BJ (cell line): ENCODE results near the gene HFE. TPM values are rescaled to one million over a fixed set of nuclear protein-coding genes. Genes with fewer than 3 reads are reported as not detected.
"Not testable (repeated sequence)": the region's sequence is repeated elsewhere in the genome, so short reads cannot be mapped to it uniquely, and the experiment has no call there.

Source experiments
- CTCF ChIA-PET: fragments of 350-600 bp; formaldehyde crosslinking; extraction: SDS; loops from one replicate; lab custom pipeline; 2021; ENCODE audit warnings: antibody characterized with exemption, inconsistent platforms; lab: Yijun Ruan, JAX
- POLR2A ChIA-PET: fragments of 300-600 bp; sonication (Branson Sonifier 250); formaldehyde crosslinking; extraction: SDS; loops from one replicate; lab custom pipeline; 2021; ENCODE audit warnings: antibody characterized with exemption; lab: Charles Lee
- DNase-seq: peaks from one replicate; pipeline ENCODE4 v3.0.0-alpha.2; 2011; ENCODE audit warnings: low read depth
- H3K27me3 ChIP-seq: 2 replicates; pipeline ENCODE4 v1.6.0; 2011; ENCODE audit warnings: low read length; ENCODE audit not compliant: control insufficient read depth, insufficient read depth
- H3K36me3 ChIP-seq: 2 replicates; pipeline ENCODE4 v1.5.1; 2011; ENCODE audit warnings: low read length; ENCODE audit not compliant: control insufficient read depth, insufficient read depth
- H3K4me3 ChIP-seq: 2 replicates; pipeline ENCODE4 v1.5.1; 2011; ENCODE audit warnings: low read depth, mild to moderate bottlenecking, control low read depth, low read length
- polyA plus RNA-seq: library from polyadenylated mRNA; depleted of rRNA; stranded (reverse); fragments of >200 nt; gene quantifications from 2 replicates; pipeline ENCODE4 v1.2.3, GENCODE V29; 2011
- TF ChIP-seq, protein P1 (sequence below): IDR thresholded peaks from 2 replicates; pipeline ENCODE4 v1.5.1; 2011; ENCODE audit warnings: low read depth, mild to moderate bottlenecking, control low read depth, inconsistent platforms, low read length, moderate library complexity; ENCODE audit not compliant: insufficient read depth

HFE gene
- polyA plus RNA-seq, 1 experiment: 24.3 TPM

DNA sequence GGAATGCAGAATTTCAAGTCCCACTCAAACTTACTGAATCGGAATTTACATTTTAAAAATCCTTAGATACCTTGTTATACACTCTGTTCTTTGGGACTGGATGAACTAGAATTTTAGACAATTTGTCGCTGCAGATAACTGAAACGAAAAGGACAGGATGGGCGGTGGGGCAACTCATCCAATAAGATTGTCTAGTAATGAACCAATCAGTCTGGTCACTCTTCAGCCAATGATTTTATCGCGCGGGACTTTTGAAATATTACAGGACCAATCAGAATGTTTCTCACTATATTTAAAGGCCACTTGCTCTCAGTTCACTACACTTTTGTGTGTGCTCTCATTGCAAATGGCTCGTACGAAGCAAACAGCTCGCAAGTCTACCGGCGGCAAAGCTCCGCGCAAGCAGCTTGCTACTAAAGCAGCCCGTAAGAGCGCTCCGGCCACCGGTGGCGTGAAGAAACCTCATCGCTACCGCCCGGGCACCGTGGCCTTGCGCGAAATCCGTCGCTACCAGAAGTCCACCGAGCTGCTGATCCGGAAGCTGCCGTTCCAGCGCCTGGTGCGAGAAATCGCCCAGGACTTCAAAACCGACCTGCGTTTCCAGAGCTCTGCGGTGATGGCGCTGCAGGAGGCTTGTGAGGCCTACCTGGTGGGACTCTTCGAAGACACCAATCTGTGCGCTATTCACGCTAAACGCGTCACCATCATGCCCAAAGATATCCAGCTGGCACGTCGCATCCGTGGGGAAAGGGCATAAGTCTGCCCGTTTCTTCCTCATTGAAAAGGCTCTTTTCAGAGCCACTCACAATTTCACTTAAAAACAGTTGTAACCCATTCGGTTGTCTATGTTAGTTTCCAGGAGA, 41.9 kb upstream of the HFE start:
- H3K27me3 ChIP-seq: no peaks in the 10 kb centered on the region
- CTCF ChIA-PET: interaction anchor here (1.4 to 2.8 kb wide), 5 partner anchors 19 to 53 kb away, joined by 3 to 9 read pairs (median 6); partner anchors contain the start of gene HFE
- POLR2A ChIA-PET: interaction anchor here (0.5 to 2.3 kb wide), 7 partner anchors 8 to 1087 kb away, joined by 3 to 21 read pairs (median 4); a partner anchor contains a TSS

DNA sequence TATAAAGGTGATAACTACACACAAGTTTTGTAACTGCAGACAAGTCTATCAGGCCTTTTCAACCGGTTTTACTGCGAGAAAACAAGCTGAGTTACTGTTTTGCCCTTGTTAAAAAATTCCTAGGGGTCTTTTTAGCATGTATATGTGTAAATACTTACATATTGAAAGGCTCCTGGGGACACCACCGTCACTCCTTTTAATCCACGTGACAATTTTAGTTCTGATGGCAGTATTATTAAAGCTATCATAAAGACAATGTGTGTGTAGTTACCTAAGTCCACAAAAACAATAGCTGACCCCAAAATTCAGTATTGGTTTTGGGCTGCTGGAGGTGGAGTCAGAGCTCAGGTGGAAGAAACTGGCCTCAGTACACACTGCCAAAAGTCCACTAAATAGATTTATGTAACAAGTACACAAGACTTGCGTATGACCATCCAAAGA, 41.3 kb upstream of the HFE start:
- ChIA-PET CTCF (interaction anchor here (0.6 to 2.8 kb wide), 5 partner anchors 18 to 52 kb away, joined by 3 to 9 read pairs (median 6); no protein-coding TSS in a partner anchor), POLR2A (interaction anchor here (0.5 to 1.1 kb wide), 6 partner anchors 8 to 1086 kb away, joined by 3 to 5 read pairs (median 4); a partner anchor contains a TSS)
- TF ChIP-seq, protein P1, sequence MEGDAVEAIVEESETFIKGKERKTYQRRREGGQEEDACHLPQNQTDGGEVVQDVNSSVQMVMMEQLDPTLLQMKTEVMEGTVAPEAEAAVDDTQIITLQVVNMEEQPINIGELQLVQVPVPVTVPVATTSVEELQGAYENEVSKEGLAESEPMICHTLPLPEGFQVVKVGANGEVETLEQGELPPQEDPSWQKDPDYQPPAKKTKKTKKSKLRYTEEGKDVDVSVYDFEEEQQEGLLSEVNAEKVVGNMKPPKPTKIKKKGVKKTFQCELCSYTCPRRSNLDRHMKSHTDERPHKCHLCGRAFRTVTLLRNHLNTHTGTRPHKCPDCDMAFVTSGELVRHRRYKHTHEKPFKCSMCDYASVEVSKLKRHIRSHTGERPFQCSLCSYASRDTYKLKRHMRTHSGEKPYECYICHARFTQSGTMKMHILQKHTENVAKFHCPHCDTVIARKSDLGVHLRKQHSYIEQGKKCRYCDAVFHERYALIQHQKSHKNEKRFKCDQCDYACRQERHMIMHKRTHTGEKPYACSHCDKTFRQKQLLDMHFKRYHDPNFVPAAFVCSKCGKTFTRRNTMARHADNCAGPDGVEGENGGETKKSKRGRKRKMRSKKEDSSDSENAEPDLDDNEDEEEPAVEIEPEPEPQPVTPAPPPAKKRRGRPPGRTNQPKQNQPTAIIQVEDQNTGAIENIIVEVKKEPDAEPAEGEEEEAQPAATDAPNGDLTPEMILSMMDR: no peak
- DNase-seq: no peak
- H3K27me3 ChIP-seq: no peaks in the 10 kb centered on the region
- no peak overlapping the region; the same call in 1 of the 2 replicates for H3K4me3 ChIP-seq
- H3K36me3 ChIP-seq: no peaks in the 10 kb centered on the region

More for the DNA sequence above, 41.9 kb upstream of the HFE start:
- Histone ChIP-seq H3K36me3 (no peaks in the 10 kb centered on the region), H3K4me3 (peak overlapping the region; percentile 51)
- DNase-seq: peak; percentile 87
- TF ChIP-seq, protein P1: peak; percentile 30; the same call in 1 of the 2 replicates

DNA sequence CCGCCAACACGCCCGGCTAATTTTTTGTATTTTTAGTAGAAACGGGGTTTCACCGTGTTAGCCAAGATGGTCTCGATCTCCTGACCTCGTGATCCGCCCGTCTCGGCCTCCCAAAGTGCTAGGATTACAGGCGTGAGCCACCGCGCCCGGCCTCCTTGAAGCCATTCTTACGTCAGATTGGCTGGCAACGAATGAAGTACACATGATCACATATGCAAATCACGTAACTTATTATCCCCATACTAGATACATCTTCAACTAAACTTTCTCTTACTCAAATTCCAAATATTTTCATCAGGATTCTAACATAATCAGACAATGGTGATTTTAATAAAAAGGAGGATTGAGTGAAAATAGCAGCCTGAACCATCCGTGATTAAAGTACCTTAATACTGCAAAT, 39.9 kb upstream of the HFE start:
- POLR2A ChIA-PET, H3K27me3 ChIP-seq: not testable (repeated sequence)
- CTCF ChIA-PET: interaction anchor here (1.8 to 2.8 kb wide), 2 partner anchors 19 to 21 kb away, joined by 9 read pairs; no protein-coding TSS in a partner anchor

DNA sequence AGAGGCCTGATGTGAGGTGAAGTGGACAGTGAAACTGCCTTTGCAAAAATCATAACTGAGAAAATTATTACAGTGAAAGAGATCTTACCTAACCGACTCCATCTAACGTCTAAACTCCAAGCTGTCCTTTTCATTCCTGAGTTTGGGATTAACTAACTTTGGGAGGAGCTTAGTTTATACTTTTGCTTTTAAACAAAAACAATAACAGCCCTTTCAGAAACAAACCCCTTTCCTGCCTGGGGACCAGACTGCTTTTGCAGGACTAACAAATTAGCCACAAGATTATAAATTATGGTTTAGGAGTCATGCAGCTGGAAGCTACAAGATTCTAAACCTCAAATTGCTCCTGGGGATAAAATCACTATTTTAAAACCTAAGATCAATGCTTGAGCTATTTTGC, 38.6 kb upstream of the HFE start:
- no peak overlapping the region for H3K4me3 ChIP-seq
- no peak for DNase-seq
- no peaks in the 10 kb centered on the region for H3K36me3 ChIP-seq
- ChIA-PET CTCF (interaction anchor here (0.8 to 1.0 kb wide), 2 partner anchors 18 to 49 kb away, joined by 3 read pairs; no protein-coding TSS in a partner anchor), POLR2A (no interaction called here)
- TF ChIP-seq, protein P1: no peak
- H3K27me3 ChIP-seq: no peaks in the 10 kb centered on the region

More for the DNA sequence above, 39.9 kb upstream of the HFE start:
- H3K36me3 ChIP-seq, DNase-seq, H3K4me3 ChIP-seq: not testable (repeated sequence)

DNA sequence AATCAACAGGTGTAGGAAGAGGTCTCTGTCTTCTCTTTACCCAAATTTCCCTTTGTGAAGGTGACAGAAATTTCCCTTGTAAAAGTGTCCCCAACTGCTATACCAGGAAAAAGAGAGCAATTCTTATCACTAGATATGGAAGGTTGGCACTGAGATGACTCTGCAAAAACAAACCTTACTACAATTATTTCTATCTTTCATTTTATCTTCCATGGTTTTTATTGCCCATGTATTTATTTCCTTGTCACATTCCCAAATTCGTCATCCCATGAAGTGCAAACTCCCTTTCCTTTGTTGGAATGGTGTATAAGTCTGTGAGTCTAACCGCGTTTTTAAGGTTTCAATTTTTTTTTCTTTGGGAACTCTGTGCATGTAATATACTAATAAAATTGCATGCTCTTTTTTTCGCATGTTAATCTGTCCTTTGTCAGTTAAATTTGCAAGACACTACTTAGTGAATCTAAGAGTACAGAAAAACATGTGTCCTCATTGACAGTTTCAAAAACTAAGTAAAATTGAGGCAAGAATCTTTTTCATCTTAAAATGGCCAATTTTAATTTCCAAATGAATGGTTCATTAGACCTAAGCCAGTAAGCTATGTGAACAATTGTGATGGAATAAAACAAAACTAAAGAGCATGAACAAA, 35.4 kb upstream of the HFE start:
- no peak for DNase-seq
- Histone ChIP-seq H3K36me3 (no peaks in the 10 kb centered on the region), H3K27me3 (no peaks in the 10 kb centered on the region), H3K4me3 (no peak overlapping the region)
- ChIA-PET POLR2A (no interaction called here), CTCF (interaction anchor here (0.8 to 0.9 kb wide), 2 partner anchors 9 to 12 kb away, joined by 3 read pairs; a partner anchor contains a TSS)
- TF ChIP-seq, protein P1: no peak

DNA sequence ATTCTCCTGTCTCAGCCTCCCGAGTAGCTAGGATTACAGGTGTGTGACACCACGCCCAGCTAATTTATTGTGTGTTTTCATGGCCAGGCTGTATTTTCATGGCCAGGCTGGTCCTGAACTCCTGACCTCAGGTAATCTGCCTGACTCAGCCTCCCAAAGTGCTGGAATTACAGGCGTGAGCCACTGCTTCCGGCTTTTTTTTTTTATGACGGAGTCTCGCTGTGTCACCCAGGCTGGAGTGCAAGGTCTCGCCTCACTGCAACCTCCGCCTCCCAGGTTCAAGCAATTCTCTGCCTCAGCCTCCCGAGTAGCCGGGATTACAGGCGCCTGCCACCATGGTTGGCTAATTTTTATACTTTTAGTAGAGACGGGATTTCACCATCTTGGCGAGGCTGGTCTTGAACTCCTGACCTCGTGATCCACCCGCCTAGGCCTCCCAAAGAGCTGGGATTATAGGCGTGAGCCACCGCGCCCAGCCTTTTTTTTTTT, 34.4 kb upstream of the HFE start:
- H3K27me3 ChIP-seq, H3K36me3 ChIP-seq, DNase-seq, H3K4me3 ChIP-seq, POLR2A ChIA-PET: not testable (repeated sequence)
- CTCF ChIA-PET: interaction anchor here (0.8 kb wide), 1 partner anchor 10 kb away, joined by 3 read pairs; a partner anchor contains a TSS
